Esophagus muscularis mucosa (tissue), 4 donors: ENCODE data around the gene RAB30. TPM values are rescaled to one million over a fixed set of nuclear protein-coding genes. Genes with fewer than 3 reads are reported as not detected.

ENCODE experiments used
- DNase-seq: peaks from one replicate; pipeline ENCODE4 v3.0.0-alpha.2; 2017; ENCODE audit errors: extremely low spot score
- H3K27ac ChIP-seq, 4 donors: fragments of 200-600 bp; sonication (generic); replicated peaks in 1 of 4; 1 replicate in 3 of 4; 2 replicates in 1 of 4; pipeline ENCODE4 v1.5.1; 2016 to 2019; ENCODE audit warnings: mild to moderate bottlenecking in 1 of 4
- H3K27me3 ChIP-seq, 4 donors: fragments of 200-600 bp; sonication (generic); one replicate each; pipeline versions ENCODE4 v1.5.1 to v1.6.0; 2016 to 2019
- H3K36me3 ChIP-seq, 4 donors: fragments of 200-600 bp; sonication (generic); one replicate each; pipeline ENCODE4 v1.5.1; 2016 to 2019
- H3K4me1 ChIP-seq, 4 donors: fragments of 200-600 bp; sonication (generic); one replicate each; pipeline ENCODE4 v1.5.1; 2016 to 2019
- H3K4me3 ChIP-seq, 4 donors: fragments of 200-600 bp; sonication (generic); 1 replicate in 2 of 4; 2 replicates in 2 of 4; pipeline ENCODE4 v1.5.1; 2016 to 2019; ENCODE audit warnings: mild to moderate bottlenecking in 4 of 4, moderate library complexity in 1 of 4
- H3K9me3 ChIP-seq, 4 donors: fragments of 200-600 bp; sonication (generic); 1 replicate in 3 of 4; 2 replicates in 1 of 4; pipeline ENCODE4 v1.5.1; 2016 to 2019
- CTCF ChIP-seq, 3 experiments: fragments of 200-600 bp in 2 of 3; fragments of 450-650 bp in 1 of 3; sonication (generic) in 2 of 3; IDR thresholded peaks; one replicate each; pipeline ENCODE4 v1.5.1; 2017 to 2019; ENCODE audit warnings: antibody characterized with exemption in 3 of 3, mild to moderate bottlenecking in 2 of 3, moderate library complexity in 1 of 3
- EP300 ChIP-seq: sonication (generic); formaldehyde crosslinking; IDR thresholded peaks from one replicate; pipeline ENCODE4 v1.6.1; 2017; ENCODE audit warnings: antibody characterized with exemption
- POLR2A ChIP-seq: fragments of 450-650 bp; IDR thresholded peaks from one replicate; pipeline ENCODE4 v1.6.1; 2017; ENCODE audit warnings: antibody characterized with exemption, moderate library complexity, mild to moderate bottlenecking, low read depth
- POLR2AphosphoS5 ChIP-seq, 2 donors: sonication (generic); formaldehyde crosslinking; IDR thresholded peaks; one replicate each; pipeline ENCODE4 v1.6.1; 2017; ENCODE audit warnings: antibody characterized with exemption in 2 of 2
- WGBS: methylation state at CpG from one replicate; pipeline ENCODE4 v1.1.5; 2018; 5-methylcytosine and 5-hydroxymethylcytosine counted together
- intact Hi-C: fragments of 100-400 bp; cut with DNase I; formaldehyde crosslinking; loops from one replicate; pipeline ENCODE4 v1.15.1; 2023
- total RNA-seq, 4 donors: library from RNA; depleted of rRNA; stranded (reverse); fragments of >200 nt; gene quantifications; one replicate each; pipeline versions ENCODE4 v1.1.0 to v1.2.1, GENCODE V29; 2016

Gene RAB30
- total RNA-seq, 4 donors from 2014 or later = 11.3 to 19.8 (median 18.2) TPM

GRCh38 chr11:82981852-82982251 lies 89.8 kb downstream of the RAB30 start:
- DNase-seq = no peak
- H3K36me3 ChIP-seq = peaks cover 7 to 57% (median 33%) of the 10 kb centered on the region in 4 donors
- no peaks in the 10 kb centered on the region for H3K27me3 ChIP-seq
- 99% methylated on average over 6 of the region's 6 CpGs for WGBS
- no peak overlapping the region for H3K4me3 ChIP-seq
- H3K27ac ChIP-seq = no peak overlapping the region
- TF ChIP-seq POLR2A (no peak), EP300 (no peak), CTCF (IDR thresholded peaks at IDR 0.05) (no peak), POLR2AphosphoS5 (IDR thresholded peaks at IDR 0.05) (no peak)
- intact Hi-C loops = no loop called here
- H3K9me3 ChIP-seq = no peaks in the 10 kb centered on the region
- H3K4me1 ChIP-seq = peaks cover 13 to 15% (median 14%) of the 10 kb centered on the region in 4 donors

GRCh38 chr11:82980947-82981346 lies 90.8 kb downstream of the RAB30 start:
- H3K36me3 ChIP-seq = peaks cover 7 to 50% (median 29%) of the 10 kb centered on the region in 4 donors
- no peak for DNase-seq
- H3K27me3 ChIP-seq = no peaks in the 10 kb centered on the region
- H3K4me3 ChIP-seq = no peak overlapping the region
- no peaks in the 10 kb centered on the region for H3K9me3 ChIP-seq
- no peak for TF ChIP-seq EP300
- TF ChIP-seq POLR2A = no peak
- TF ChIP-seq POLR2AphosphoS5 (IDR thresholded peaks at IDR 0.05) = no peak
- no peak for TF ChIP-seq CTCF (IDR thresholded peaks at IDR 0.05)
- 85% methylated on average over 4 of the region's 4 CpGs for WGBS
- H3K4me1 ChIP-seq = peaks cover 13 to 15% (median 14%) of the 10 kb centered on the region in 4 donors
- no peak overlapping the region for H3K27ac ChIP-seq
- intact Hi-C loops = no loop called here

GRCh38 chr11:82980292-82980691 lies 91.4 kb downstream of the RAB30 start:
- H3K4me3 ChIP-seq = no peak overlapping the region
- H3K4me1 ChIP-seq = peaks cover 13 to 15% (median 14%) of the 10 kb centered on the region in 4 donors
- TF ChIP-seq POLR2A = no peak
- TF ChIP-seq CTCF (IDR thresholded peaks at IDR 0.05) = no peak
- no peak for TF ChIP-seq EP300
- no peak for TF ChIP-seq POLR2AphosphoS5 (IDR thresholded peaks at IDR 0.05)
- no peaks in the 10 kb centered on the region for H3K9me3 ChIP-seq
- H3K27me3 ChIP-seq = no peaks in the 10 kb centered on the region
- H3K27ac ChIP-seq = peak overlapping the region in 1 of 4 donors; percentile 29
- H3K36me3 ChIP-seq = peaks cover 7 to 44% (median 24%) of the 10 kb centered on the region in 4 donors
- intact Hi-C loops = no loop called here
- no peak for DNase-seq

GRCh38 chr11:82979824-82980223 lies 91.9 kb downstream of the RAB30 start:
- H3K27me3 ChIP-seq = no peaks in the 10 kb centered on the region
- no peaks in the 10 kb centered on the region for H3K9me3 ChIP-seq
- no peak overlapping the region for H3K4me3 ChIP-seq
- no peak for TF ChIP-seq POLR2AphosphoS5 (IDR thresholded peaks at IDR 0.05)
- peaks cover 13 to 15% (median 14%) of the 10 kb centered on the region in 4 donors for H3K4me1 ChIP-seq
- H3K27ac ChIP-seq = peak overlapping the region in 1 of 4 donors; percentile 29
- H3K36me3 ChIP-seq = peaks cover 7 to 39% (median 23%) of the 10 kb centered on the region in 4 donors
- DNase-seq = no peak
- intact Hi-C loops = no loop called here

- 78% methylated on average over 6 of the region's 6 CpGs for WGBS
- intact Hi-C loops = no loop called here
Measured at GRCh38 chr11:82978422-82979099, 93.1 kb downstream of the RAB30 start.

More at GRCh38 chr11:82978422-82979099, 93.1 kb downstream of the RAB30 start:
- TF ChIP-seq POLR2AphosphoS5 (IDR thresholded peaks at IDR 0.05) (no peak), EP300 (no peak), CTCF (IDR thresholded peaks at IDR 0.05) (no peak), POLR2A (no peak)
- H3K36me3 ChIP-seq = peaks cover 0 to 26% (median 17%) of the 10 kb centered on the region in 4 donors
- H3K27ac ChIP-seq = no peak overlapping the region
- no peak for DNase-seq
- H3K27me3 ChIP-seq = no peaks in the 10 kb centered on the region
- H3K4me1 ChIP-seq = peaks cover 13 to 15% (median 14%) of the 10 kb centered on the region in 4 donors
- H3K4me3 ChIP-seq = no peak overlapping the region
- H3K9me3 ChIP-seq = no peaks in the 10 kb centered on the region
